COR-L47 (cell line): ENCODE measurements around the gene MPHOSPH10.
"Not testable (repeated sequence)": the region's sequence is repeated elsewhere in the genome, so short reads cannot be mapped to it uniquely, and the experiment has no call there.

Experiments
- DNase-seq: peaks from one replicate; lab custom pipeline; 2025; lab: John Stamatoyannopoulos, UW

The MPHOSPH10 gene

DNA sequence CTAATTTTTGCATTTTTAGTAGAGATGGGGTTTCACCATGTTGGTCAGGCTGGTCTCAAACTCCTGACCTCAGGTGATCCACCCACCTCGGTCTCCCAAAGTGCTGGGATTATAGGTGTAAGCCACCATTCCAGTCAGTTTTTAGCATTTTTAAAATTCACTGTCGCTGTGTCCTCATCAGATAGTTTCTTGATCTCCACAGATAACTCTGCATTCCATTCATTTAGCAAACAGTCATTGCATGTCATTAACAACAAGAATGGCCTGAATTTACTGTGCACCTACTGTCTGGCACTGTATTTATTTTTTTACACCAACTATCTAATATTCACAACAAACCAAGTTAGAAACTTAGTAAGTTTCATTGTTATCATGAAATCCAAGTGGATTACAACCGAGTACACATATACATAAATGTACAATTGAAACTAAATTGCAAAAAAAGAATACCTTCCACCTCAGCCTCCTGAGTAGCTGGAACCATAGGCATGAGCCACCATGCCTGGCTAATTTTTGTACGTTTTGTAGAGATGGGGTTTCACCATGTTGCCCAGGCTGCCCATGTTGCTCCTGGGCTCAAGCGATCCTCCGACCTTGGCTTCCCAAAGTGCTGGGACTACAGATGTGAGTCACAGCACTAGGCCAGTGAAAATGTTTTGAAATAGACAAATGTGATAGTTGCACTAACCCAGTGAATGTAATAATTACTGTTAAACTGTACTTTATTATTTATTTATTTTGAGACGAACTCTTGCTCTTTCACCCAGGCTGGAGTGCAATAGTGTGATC lies 4.7 kb upstream of the MPHOSPH10 start:
- no peak for DNase-seq

GRCh38 chr2:71126957-71127356 lies 3.5 kb upstream of the MPHOSPH10 start:
- no peak for DNase-seq

DNA sequence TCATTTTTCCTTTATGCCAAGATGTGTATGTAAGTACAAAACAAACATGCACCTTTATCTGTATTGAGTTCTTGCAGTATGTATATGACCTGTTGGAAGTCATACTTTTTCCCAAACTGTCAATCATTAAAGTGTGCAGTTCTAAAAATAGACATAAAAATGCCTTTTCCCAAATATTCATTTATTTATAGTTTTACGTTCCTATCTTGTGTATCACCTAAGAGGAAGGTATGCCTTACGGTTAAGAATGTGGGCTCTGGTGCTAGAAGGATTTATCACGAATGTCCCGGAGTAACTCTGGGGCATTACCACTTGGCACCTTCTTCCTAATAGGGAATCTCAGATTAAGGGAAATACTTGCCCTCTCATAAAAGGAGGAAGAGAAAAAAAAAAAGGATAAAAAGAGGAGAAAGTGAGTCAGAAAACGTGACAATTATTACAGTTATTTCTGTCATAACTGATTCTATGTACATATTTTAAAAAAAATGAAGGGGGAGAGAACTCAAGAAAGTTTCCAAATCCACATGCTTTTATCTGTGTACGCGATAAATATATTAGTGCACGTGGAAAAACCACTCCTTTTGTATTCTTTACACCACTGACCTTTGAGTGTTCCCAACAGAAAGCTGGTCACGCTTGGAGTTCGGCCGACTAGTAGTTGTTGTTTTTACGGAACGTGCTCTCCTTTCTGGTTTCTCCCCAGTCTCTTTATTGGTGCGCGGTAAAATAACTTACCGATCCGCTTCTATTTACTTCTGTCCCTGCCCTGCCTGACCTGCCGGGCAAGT lies 1.1 kb upstream of the MPHOSPH10 start:
- no peak for DNase-seq

- DNase-seq = no peak
These were observed 607 bp upstream of the MPHOSPH10 start for GRCh38 chr2:71129902-71130151.

DNA sequence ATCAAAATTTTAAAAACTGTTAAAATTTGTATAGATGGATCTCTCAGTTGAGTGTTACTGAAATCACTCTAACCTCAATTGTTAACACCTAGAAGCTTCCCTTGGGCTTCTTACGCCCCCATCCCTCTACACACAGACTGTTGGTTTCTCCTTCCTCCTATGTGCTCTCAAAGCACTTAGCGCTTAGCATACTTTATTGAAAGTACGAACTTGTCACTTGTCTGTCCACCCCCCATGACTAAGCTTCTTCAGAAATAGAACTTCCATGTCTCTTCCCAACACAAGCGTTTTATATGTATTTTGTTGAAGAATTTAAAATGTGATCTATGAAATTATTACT lies 441 bp downstream of the MPHOSPH10 start:
- DNase-seq = no peak

GRCh38 chr2:71131387-71132166 lies 1.1 kb downstream of the MPHOSPH10 start:
- not testable (repeated sequence) for DNase-seq

DNA sequence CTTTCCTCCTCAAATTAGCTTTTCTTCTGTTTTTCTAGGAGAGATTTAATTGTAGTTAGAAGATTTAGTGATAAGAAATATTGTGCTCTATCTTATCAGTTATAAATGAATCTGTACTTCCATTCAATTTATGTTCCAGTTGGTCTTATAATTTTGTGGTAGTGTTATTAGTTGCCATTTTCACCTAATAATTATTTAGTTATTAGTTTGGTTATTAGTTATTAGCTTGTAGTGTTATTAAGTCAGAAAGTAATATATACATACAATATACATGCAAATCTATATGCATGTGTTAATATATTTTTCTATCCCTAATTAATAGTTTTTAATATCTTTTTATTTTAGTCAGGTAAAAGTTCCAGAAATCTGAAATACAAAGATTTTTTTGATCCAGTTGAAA lies 3.2 kb downstream of the MPHOSPH10 start:
- no peak for DNase-seq

DNA sequence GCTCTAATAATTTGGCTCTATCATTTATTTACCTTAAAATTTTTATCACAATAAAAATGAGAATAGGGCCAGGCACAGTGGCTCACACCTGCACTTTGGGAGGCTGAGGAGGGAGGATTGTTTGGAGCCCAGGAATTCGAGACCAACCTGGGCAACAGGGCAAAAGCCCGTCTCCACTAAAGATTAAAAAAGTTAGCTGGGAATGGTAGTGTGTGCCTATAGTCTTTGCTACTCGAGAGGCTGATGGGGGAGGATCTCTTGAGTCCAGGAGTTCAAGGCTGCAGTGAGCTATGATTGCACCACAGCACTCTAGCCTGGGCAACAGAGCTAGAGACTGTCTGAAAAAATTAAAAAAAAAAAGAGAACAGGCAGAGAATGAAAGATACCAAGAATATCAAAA lies 5.7 kb downstream of the MPHOSPH10 start:
- no peak for DNase-seq

DNA sequence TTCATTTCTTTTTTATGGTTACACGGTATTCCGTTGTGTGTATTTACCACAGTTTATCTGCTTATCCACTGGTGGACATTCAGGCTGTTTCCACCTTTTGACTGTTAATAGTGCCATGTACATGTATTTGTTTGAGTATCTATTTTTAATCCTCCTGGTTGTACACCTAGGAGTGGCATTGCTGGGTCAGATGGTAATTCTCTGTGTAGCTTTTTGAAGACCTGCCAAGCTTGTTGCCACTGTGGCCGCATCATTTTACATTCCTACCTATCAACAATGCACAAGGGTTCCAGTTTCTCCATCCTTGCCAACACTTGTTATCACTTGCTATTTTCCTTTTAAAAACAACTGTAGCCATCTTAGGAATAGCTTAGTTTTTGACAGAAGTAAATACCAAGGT lies 13.3 kb downstream of the MPHOSPH10 start:
- no peak for DNase-seq

- no peak for DNase-seq
These were observed 18.2 kb downstream of the MPHOSPH10 start for GRCh38 chr2:71148506-71149063.

DNA sequence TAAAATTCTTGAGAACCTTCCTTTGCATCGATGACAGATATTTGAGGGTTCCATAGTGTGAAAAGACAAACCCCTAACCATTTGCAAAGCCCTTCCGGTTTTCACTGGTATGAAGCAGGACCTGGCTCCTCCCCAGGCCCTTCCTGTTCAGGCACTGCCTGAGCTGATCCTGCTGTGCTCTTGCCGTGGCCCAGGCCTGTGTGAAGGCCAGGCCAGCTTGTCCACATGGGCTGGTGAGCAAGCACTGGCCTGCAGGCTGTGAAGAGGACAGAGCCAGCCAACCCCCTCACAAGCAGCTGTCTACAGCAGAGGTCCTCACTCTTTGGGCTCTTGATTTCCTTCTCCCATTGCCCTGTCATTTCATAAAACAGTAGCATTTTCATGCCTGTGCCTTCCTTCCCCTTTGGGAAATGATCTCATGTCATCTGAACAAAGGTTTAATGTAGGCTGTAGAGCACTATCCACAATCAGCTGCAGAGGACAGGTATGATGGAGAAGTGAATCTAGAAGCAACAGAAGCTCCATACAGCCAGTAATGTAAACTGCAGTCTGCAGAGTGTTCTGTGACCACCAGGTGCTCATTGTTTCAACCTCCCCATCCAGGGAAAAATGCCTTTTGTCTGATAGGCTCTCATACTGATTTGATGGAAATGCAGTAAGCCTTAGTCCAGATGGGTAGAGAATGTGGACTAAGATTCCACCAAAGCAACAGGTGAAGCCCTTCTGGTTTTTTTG lies 19.8 kb downstream of the MPHOSPH10 start:
- no peak for DNase-seq

DNA sequence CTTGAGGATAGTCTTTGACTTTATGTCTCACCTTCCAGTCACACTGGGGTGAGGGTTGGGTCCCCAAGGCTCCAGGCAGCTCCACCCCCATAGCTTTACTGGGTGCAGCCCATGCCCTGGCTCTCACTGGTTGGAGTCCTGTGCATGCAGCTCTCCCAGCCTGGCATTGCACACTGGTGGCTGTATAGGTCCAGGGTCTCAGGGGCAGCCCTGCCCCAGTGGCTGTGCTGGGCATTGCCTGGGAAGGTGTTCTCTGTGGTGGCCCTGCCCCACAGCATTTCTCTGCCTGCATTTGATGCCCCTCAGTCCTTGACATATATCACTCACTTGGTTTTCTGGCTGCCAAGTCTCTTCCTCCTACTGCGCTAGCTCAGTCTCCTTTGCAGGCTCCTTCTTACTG lies 21.2 kb downstream of the MPHOSPH10 start:
- no peak for DNase-seq

DNA sequence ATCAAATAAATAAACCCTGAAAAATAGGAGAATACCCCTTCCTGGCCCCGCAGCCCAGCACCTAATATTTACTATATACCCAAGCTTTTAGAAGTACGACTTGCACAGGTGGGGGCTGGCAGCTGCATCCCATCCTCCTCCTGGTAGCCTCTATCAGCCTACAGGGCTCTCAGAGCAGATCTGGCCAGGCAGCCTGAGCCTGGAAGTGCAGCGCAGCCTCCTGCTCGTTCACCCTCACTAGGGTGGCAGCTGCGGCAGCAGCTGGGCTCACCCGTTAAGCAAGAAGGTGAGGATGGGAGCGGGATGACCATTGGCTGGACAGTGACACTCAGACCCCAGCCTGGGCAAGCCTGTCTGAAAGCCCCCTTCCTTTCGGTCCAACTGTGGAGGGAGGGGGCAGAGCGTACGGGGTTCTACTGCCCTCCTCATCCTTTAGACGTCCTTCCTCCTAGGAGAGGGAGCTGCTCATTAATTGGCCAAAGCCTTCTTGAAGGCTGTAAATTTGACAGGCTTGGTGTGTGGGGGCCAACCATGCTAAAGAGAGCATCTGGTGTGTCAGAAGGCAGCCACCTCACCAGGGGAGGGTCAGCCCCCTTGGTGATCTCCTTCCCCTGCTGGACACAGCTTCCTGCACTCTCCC lies 23.3 kb downstream of the MPHOSPH10 start:
- DNase-seq = no peak

- DNase-seq = no peak
These were observed 23.8 kb downstream of the MPHOSPH10 start for GRCh38 chr2:71154279-71154678.

DNA sequence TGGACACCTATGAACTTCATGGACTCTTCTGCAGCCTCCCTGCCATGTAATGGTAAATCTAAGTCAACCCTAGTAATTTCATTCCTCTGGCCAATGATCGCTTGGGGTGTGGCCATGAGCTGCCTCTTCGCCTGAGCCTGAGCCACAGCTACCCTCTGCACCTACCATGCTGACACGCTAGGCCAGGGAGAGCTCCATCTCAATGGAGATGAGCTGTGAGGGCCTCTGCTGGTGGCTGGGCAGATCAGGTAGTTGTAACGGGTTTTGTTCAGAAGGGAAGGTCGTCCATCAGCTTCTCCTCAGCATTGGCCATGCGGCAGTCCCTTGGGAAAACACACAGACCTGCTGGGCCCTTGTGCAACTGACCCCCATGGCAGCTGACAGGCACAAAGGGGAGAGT lies 24.4 kb downstream of the MPHOSPH10 start:
- DNase-seq = no peak

DNA sequence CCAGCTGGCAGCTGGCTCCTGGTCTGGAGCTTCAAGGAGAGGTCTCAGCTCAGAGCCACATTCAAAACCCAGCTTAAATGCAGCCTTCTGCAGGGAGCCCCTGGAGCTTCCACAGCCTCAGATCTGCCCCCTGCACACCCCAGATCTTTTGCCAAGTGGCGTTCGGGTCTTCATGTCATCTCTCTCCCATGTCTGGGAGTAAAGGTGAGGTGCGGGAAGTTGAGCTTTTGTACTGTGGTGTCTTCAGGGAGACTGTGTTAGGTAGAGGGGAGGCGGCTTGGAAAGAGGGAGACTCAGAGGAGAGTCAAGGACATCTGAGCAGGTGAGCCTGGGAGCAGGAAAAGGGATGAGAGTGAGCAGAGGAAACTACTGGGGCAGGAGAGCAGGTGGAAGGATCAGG lies 25.4 kb downstream of the MPHOSPH10 start:
- no peak for DNase-seq

DNA sequence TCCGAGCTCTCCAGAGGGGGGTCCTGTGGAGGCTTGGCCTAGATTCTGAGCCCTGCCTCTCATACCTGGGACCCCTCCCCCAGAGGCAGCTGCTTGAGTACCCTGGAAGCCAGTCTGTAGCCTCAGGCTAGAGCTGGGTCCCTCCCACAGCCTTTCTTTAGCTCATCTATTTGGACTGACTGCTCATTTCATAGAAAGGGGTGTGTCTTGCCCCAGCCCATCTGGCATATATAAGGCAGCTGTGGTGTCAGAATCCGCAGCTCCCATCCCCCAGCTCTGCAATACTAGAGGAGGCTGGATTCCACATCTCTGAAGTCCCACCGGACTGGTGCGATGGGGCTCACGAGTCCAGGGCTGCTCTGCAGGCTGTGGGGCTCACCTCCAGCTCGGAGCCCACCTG lies 26.1 kb downstream of the MPHOSPH10 start:
- peak; percentile 83 for DNase-seq

DNA sequence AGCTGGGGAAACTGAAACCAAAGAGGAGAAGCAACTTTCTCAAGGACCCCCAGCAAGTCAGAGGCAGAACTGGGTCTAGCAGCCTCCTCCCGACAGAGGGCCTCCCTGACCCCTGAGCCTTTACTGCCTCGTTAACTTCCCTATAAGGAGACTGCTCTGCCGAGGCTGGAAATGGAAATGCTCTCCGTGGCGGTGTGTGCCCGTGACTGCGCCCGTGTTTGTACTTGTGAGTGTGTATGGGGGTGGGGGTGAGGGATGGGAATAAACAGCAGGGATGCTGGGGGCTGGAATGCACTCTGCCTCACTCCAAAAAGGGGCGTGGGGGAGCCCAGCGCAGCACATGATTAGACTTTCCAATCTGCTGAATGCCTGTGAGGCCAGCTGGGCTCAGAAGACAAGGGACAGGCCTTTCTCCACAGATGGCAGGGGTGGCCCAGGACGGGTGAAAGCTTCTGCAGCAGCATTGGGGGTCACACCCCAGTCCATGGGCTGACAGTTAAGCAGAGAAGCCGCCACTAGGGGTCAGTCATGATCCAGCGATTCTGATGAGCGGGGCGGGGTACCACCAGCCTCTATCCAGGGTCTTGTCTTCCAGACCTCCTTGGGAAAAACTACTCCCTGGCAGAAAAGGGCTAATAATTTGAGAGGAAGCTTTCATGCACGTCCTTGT lies 26.8 kb downstream of the MPHOSPH10 start:
- peak; percentile 35 for DNase-seq

DNA sequence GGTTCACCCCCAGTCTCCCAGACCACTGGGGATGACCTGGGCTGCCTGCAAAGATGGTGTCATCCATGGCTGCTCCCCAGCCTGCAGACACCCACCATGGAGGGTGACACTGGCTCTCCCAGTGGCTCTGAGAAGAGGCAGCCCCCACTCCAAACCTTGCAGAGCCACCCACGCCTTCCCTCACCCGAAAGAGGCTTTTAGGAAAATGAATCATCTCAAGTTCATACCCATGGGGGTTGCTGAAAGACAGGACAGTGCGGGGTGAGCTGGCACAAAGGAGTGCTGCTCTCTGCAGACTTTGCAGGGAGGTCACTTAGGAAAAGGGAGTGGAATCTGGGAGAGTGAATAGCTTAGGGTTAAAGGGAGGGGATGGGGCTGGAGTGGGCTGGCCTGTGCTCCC lies 36.4 kb downstream of the MPHOSPH10 start:
- no peak for DNase-seq

DNA sequence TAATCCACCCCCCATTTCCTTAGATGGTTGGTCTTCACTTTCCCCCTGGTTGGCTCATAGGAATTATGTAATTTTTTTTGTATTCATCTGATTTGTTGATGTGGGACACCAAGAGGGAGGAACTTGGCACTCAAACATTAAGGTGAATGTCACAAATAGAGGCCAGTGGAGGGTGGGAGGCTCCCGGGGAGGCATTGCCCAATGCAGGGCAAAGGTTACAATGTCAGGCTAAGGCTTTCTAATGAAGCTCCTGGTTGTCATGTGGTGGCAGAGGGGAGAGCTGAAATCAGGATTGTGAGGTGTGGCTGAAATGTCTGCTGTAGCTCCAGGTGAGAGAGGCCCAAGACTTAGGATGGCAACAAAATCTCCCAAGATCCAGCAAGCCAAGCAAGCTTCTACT lies 42.7 kb downstream of the MPHOSPH10 start:
- DNase-seq = no peak

- no peak for DNase-seq
These were observed 43.8 kb downstream of the MPHOSPH10 start for GRCh38 chr2:71174207-71174606.
